Measurements from ENCODE around the gene EIF4ENIF1.

DNA sequence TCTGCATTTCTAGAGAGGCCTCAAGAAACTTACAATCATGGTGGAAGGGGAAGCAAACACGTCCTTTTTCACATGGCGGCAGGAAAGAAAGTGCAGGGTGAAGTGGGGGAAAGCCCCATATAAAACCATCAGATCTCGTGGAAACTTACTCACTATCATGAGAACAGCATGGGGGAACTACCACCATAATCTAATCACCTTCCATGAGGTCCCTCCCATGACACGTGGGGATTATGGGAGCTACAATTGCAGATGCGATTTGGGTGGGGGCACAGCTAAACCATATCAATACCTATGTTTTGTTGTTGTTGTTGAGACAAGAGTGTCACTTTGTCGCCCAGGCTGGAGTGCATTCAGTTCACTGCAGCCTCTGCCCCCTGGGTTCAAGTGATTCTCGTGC lies 36.6 kb upstream of the EIF4ENIF1 start:
- TF ChIP-seq, protein P1, sequence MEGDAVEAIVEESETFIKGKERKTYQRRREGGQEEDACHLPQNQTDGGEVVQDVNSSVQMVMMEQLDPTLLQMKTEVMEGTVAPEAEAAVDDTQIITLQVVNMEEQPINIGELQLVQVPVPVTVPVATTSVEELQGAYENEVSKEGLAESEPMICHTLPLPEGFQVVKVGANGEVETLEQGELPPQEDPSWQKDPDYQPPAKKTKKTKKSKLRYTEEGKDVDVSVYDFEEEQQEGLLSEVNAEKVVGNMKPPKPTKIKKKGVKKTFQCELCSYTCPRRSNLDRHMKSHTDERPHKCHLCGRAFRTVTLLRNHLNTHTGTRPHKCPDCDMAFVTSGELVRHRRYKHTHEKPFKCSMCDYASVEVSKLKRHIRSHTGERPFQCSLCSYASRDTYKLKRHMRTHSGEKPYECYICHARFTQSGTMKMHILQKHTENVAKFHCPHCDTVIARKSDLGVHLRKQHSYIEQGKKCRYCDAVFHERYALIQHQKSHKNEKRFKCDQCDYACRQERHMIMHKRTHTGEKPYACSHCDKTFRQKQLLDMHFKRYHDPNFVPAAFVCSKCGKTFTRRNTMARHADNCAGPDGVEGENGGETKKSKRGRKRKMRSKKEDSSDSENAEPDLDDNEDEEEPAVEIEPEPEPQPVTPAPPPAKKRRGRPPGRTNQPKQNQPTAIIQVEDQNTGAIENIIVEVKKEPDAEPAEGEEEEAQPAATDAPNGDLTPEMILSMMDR (conservative IDR thresholded peaks at IDR 0.05), result no peak
- no peak for TF ChIP-seq ZFX (IDR thresholded peaks at IDR 0.05)
